Prostate gland (tissue), 2 donors: Measurements from ENCODE around the gene PMFBP1.

Experiments used
- POLR2AphosphoS5 ChIP-seq: sonication (generic); formaldehyde crosslinking; IDR thresholded peaks from one replicate; pipeline ENCODE4 v1.6.1; 2017; ENCODE audit warnings: antibody characterized with exemption
- TF ChIP-seq, protein P1 (sequence below), 4 experiments: fragments of 200-600 bp in 2 of 4; fragments of 450-650 bp in 2 of 4; sonication (generic) in 2 of 4; IDR thresholded peaks; 1 replicate in 3 of 4; 2 replicates in 1 of 4; pipeline ENCODE4 v1.5.1; 2016 to 2019; ENCODE audit warnings: antibody characterized with exemption in 4 of 4, mild to moderate bottlenecking in 2 of 4, moderate library complexity in 2 of 4

DNA sequence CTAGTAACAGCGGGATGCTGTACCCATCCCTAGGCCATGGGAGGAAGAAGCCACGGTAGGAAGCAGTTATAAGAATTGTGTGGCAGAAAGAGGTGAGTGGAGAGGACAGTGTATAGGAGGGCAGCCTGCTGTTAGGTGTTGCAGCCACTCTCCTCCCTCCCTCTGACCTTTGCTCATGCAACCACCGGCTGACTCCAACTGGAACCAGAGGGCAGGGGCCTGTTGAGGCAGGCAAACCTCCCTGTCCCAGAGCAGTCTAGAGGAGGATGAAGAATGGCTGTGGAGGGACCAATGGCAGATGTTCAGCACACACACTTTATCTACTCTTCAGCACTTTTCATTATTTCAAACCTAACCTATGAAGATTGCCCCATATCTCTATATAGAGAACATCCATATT, 80.7 kb downstream of the PMFBP1 start:
- TF ChIP-seq, protein P1, sequence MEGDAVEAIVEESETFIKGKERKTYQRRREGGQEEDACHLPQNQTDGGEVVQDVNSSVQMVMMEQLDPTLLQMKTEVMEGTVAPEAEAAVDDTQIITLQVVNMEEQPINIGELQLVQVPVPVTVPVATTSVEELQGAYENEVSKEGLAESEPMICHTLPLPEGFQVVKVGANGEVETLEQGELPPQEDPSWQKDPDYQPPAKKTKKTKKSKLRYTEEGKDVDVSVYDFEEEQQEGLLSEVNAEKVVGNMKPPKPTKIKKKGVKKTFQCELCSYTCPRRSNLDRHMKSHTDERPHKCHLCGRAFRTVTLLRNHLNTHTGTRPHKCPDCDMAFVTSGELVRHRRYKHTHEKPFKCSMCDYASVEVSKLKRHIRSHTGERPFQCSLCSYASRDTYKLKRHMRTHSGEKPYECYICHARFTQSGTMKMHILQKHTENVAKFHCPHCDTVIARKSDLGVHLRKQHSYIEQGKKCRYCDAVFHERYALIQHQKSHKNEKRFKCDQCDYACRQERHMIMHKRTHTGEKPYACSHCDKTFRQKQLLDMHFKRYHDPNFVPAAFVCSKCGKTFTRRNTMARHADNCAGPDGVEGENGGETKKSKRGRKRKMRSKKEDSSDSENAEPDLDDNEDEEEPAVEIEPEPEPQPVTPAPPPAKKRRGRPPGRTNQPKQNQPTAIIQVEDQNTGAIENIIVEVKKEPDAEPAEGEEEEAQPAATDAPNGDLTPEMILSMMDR (IDR thresholded peaks at IDR 0.05): no peak
- no peak for TF ChIP-seq POLR2AphosphoS5
